Calu3 (cell line): Measurements from ENCODE around the gene POLR2A. TPM values are rescaled to one million over a fixed set of nuclear protein-coding genes. Genes with fewer than 3 reads are reported as not detected.

Experiments used
- BruUV-seq: library from RNA; stranded (reverse); fragments of 400-500 nt; replicated peaks from 2 replicates; lab custom pipeline; 2021; lab: Mats Ljungman, UMichigan
- CTCF ChIA-PET: fragments of 300-600 bp; sonication (Branson Sonifier 250); formaldehyde crosslinking; loops from one replicate; lab custom pipeline; 2022; ENCODE audit warnings: antibody characterized with exemption; lab: Charles Lee
- DNase-seq: peaks from one replicate; pipeline ENCODE4 v3.0.0; 2022
- H3K27ac Mint-ChIP-seq: one replicate; pipeline ENCODE4 v1.8.0; 2022; ENCODE audit warnings: mixed read lengths; ENCODE audit not compliant: unreplicated experiment
- H3K27me3 Mint-ChIP-seq: one replicate; pipeline ENCODE4 v1.8.0; 2022; ENCODE audit warnings: mixed read lengths; ENCODE audit not compliant: unreplicated experiment
- H3K36me3 Mint-ChIP-seq: one replicate; pipeline ENCODE4 v1.8.0; 2022; ENCODE audit warnings: mild to moderate bottlenecking, moderate library complexity, mixed read lengths; ENCODE audit not compliant: insufficient read depth, unreplicated experiment
- H3K4me1 Mint-ChIP-seq: one replicate; pipeline ENCODE4 v1.8.0; 2022; ENCODE audit warnings: mild to moderate bottlenecking, low read depth, mixed read lengths; ENCODE audit not compliant: unreplicated experiment
- H3K4me3 Mint-ChIP-seq: one replicate; pipeline ENCODE4 v1.8.0; 2022; ENCODE audit warnings: mild to moderate bottlenecking, low read depth, moderate library complexity, mixed read lengths; ENCODE audit not compliant: unreplicated experiment
- H3K9me3 Mint-ChIP-seq: one replicate; pipeline ENCODE4 v1.8.0; 2022; ENCODE audit warnings: low read depth, mixed read lengths; ENCODE audit not compliant: unreplicated experiment
- intact Hi-C: fragments of 100-400 bp; cut with micrococcal nuclease; formaldehyde crosslinking; loops from one replicate; pipeline ENCODE4 v1.10.0; 2022; ENCODE audit not compliant: unreplicated experiment
- total RNA-seq: library from RNA; stranded (reverse); gene quantifications from 2 replicates; pipeline ENCODE4 v1.2.3, GENCODE V29; 2022
- TF ChIP-seq, protein P1 (sequence below): fragments of 200-600 bp; IDR thresholded peaks from one replicate; pipeline ENCODE4 v1.8.0; 2022; ENCODE audit warnings: antibody characterized with exemption; ENCODE audit not compliant: unreplicated experiment

Gene POLR2A
- total RNA-seq, 1 experiment from 2014 or later, result 89.0 TPM

DNA sequence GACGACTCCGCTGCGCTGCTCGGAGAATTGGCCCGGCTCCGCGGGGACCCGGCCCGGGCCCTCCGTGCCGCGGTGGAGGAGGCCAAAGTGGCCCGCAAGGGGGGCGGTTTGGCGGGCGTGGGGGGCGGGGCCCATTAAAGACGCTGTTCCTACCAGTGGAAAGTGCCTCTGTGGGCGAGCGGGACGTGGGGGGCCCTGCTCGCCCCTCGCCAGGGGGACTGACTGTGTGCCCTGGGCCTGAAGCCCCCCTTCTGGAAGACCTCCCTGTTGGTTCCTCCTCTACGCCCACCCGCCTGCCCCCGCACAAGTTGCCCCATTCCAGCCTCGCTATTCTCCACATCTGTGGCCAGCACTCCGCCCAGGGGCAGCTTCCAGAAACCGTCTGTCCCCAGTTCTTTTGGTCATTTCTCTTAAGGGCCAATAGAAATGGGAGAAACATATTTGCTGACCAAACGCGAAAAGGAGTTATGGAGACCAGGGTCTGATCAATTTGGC is 46.8 kb upstream of the POLR2A start:
- H3K4me1 Mint-ChIP-seq, result peaks cover 7% of the 10 kb centered on the region
- CTCF ChIA-PET, result interaction anchor here (1.0 to 2.9 kb wide), 7 partner anchors 34 to 250 kb away, joined by 3 to 13 read pairs (median 3); partner anchors contain the start of genes SENP3, TMEM256, TNFSF13 and TP53
- H3K9me3 Mint-ChIP-seq, result no peaks in the 10 kb centered on the region
- H3K36me3 Mint-ChIP-seq, result peaks cover 38% of the 10 kb centered on the region
- TF ChIP-seq, protein P1, sequence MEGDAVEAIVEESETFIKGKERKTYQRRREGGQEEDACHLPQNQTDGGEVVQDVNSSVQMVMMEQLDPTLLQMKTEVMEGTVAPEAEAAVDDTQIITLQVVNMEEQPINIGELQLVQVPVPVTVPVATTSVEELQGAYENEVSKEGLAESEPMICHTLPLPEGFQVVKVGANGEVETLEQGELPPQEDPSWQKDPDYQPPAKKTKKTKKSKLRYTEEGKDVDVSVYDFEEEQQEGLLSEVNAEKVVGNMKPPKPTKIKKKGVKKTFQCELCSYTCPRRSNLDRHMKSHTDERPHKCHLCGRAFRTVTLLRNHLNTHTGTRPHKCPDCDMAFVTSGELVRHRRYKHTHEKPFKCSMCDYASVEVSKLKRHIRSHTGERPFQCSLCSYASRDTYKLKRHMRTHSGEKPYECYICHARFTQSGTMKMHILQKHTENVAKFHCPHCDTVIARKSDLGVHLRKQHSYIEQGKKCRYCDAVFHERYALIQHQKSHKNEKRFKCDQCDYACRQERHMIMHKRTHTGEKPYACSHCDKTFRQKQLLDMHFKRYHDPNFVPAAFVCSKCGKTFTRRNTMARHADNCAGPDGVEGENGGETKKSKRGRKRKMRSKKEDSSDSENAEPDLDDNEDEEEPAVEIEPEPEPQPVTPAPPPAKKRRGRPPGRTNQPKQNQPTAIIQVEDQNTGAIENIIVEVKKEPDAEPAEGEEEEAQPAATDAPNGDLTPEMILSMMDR, result no peak
- intact Hi-C loops, result loop anchor here (5.0 kb wide), 3 partner anchors 40 to 125 kb away; partner anchors contain the start of genes KCTD11, SENP3 and ZBTB4
- H3K27ac Mint-ChIP-seq, result no peak overlapping the region
- peak overlapping the region; percentile 75 for H3K4me3 Mint-ChIP-seq
- H3K27me3 Mint-ChIP-seq, result peaks cover 46% of the 10 kb centered on the region
- BruUV-seq, result no TSS peak
- no peak for DNase-seq

DNA sequence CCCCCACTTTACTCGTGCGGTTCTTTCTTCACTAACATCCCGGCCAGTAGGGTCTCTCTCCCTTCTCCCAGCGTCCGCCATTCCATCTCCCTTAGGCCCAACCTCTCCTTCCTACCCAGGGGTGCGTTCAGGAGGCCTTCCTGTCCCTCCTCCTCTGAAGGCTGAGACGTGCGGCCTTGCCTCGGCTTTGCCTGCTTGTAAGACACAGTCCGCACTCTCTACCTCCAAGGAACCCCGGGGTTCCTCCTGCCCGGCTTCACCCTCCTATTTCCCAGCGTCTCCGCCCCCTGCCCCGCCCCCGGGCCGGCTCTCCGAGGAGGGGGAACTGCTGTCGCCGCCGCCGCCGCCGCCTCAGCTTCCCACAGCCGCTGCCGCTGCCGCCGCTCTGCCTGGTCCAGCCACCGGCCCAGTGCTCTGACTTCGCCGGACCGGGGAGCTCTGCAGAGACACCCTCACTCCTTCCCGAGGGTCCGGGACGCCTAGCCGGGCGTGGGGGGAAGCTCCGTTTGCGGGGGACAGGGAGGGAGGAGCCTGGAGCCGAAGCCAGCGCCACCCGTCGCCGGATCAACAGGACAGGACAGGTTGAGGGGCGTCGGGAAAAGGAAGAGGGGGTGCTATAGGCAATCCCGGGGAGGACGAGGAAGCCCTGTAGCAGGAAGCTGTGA is 46.1 kb upstream of the POLR2A start:
- H3K9me3 Mint-ChIP-seq, result no peaks in the 10 kb centered on the region
- peak overlapping the region; percentile 75 for H3K4me3 Mint-ChIP-seq
- intact Hi-C loops, result loop anchor here (5.0 kb wide), 3 partner anchors 39 to 124 kb away; partner anchors contain the start of genes KCTD11, SENP3 and ZBTB4

DNA sequence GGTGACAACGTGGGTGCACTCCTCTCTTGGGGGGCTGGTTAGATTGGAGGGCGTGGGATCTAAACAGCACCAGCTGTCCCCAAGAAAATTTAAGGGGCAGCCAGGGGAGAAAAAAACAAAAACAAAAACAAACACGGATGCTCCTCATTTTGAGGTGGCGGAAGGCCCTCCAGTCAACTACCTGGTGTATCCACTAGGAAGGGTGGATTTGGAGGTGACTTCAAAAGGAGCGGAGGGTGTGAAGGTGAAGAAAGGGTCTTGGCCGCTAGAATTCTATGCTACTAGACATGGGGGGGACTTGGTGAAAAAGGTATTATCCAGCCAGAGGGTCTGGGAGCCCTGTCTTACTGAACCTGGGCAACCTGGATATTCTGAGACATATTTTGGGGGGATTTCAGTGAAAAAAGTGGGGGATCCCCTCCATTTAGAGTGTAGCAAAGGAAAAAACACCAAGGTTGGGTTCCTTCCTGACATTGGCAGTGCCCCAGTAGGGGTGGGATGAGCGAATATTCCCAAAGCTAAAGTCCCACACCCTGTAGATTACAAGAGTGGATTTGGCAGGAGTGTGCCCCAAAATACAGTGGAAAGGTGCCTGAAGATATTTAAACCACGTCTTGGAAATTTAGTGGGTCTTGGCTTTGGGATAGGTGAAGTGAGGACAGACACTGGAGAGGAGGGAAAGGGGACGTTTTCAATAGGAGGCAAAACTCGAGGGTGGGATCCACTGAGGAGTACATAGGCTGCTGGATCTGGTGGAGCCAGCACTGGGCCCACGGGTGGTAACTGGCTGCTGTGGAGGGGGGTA is 45.3 kb upstream of the POLR2A start:
- Mint-ChIP-seq H3K36me3 (peaks cover 38% of the 10 kb centered on the region), H3K4me1 (peaks cover 7% of the 10 kb centered on the region), H3K4me3 (peak overlapping the region; percentile 72), H3K9me3 (no peaks in the 10 kb centered on the region), H3K27ac (peak overlapping the region; percentile 72), H3K27me3 (peaks cover 60% of the 10 kb centered on the region)
- intact Hi-C loops, result loop anchor here (5.0 kb wide), 3 partner anchors 38 to 123 kb away; partner anchors contain the start of genes KCTD11, SENP3 and ZBTB4
- DNase-seq, result no peak
- TF ChIP-seq, protein P1, result no peak
- BruUV-seq, result no TSS peak
- CTCF ChIA-PET, result no interaction called here

More for the DNA sequence above, 46.1 kb upstream of the POLR2A start:
- DNase-seq, result no peak
- H3K27me3 Mint-ChIP-seq, result peaks cover 53% of the 10 kb centered on the region
- TF ChIP-seq, protein P1, result no peak
- peaks cover 38% of the 10 kb centered on the region for H3K36me3 Mint-ChIP-seq
- no TSS peak for BruUV-seq
- no peak overlapping the region for H3K27ac Mint-ChIP-seq
- peaks cover 7% of the 10 kb centered on the region for H3K4me1 Mint-ChIP-seq
- CTCF ChIA-PET, result no interaction called here

DNA sequence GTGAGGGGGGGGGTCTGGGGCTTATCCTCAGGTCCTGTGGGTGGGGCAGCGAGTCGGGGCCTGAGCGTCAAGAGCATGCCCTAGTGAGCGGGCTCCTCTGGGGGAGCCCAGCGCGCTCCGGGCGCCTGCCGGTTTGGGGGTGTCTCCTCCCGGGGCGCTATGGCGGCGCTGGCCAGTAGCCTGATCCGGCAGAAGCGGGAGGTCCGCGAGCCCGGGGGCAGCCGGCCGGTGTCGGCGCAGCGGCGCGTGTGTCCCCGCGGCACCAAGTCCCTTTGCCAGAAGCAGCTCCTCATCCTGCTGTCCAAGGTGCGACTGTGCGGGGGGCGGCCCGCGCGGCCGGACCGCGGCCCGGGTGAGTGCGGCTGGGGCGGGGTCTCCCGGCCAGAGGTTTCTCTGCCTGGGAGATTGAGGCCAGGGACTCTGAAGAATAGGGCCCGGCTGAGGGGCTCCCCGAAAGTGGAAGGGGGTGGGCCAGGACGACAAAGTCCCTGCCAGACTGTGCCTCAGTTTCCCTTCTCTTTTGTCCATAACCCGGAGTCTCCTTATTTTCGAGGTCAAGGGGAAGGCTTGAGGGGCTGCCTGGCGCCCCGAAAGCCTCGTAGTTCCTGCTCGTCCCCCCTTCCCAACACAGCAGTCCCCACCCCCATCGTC is 44.6 kb upstream of the POLR2A start, which contains the start of gene FGF11:
Gene FGF11, plus strand, starts transcription at position 51 of the 651 bp plus-strand sequence. Its CDS starts 109 bp downstream, at position 160.
- peak within 1 kb of the TSS; percentile 72 for H3K27ac Mint-ChIP-seq
- CTCF ChIA-PET, result no interaction called here
- BruUV-seq, result no TSS peak
- H3K4me3 Mint-ChIP-seq, result peak within 1 kb of the TSS; percentile 72
- DNase-seq, result no peak
- TF ChIP-seq, protein P1, result no peak
- peaks cover 38% of the 10 kb centered on the region for H3K36me3 Mint-ChIP-seq
- no peaks in the 10 kb centered on the region for H3K9me3 Mint-ChIP-seq
- peaks cover 7% of the 10 kb centered on the region for H3K4me1 Mint-ChIP-seq
- intact Hi-C loops, result loop anchor here (5.0 kb wide), 3 partner anchors 38 to 123 kb away; partner anchors contain the start of genes KCTD11, SENP3 and ZBTB4
- peaks cover 62% of the 10 kb centered on the region for H3K27me3 Mint-ChIP-seq
